ENCODE data around the gene LRRK1.

- TF ChIP-seq, protein P1, sequence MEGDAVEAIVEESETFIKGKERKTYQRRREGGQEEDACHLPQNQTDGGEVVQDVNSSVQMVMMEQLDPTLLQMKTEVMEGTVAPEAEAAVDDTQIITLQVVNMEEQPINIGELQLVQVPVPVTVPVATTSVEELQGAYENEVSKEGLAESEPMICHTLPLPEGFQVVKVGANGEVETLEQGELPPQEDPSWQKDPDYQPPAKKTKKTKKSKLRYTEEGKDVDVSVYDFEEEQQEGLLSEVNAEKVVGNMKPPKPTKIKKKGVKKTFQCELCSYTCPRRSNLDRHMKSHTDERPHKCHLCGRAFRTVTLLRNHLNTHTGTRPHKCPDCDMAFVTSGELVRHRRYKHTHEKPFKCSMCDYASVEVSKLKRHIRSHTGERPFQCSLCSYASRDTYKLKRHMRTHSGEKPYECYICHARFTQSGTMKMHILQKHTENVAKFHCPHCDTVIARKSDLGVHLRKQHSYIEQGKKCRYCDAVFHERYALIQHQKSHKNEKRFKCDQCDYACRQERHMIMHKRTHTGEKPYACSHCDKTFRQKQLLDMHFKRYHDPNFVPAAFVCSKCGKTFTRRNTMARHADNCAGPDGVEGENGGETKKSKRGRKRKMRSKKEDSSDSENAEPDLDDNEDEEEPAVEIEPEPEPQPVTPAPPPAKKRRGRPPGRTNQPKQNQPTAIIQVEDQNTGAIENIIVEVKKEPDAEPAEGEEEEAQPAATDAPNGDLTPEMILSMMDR (IDR thresholded peaks at IDR 0.05), result no peak
- TF ChIP-seq POLR2AphosphoS5 (IDR thresholded peaks at IDR 0.05; ENCODE audit: insufficient read depth in 1 of 2, low read depth in 1 of 2), result no peak
- no peak for TF ChIP-seq POLR2A (IDR thresholded peaks at IDR 0.05)
Observed at GRCh38 chr15:100923902-100924301, 4.7 kb downstream of the LRRK1 start.
